ENCODE measurements around the gene LAMA1.

GRCh38 chr18:7004009-7004408 is 113.6 kb downstream of the LAMA1 start:
- TF ChIP-seq EZH2 (IDR thresholded peaks at IDR 0.05; ENCODE audit: borderline replicate concordance, low read depth, low read length, poor library complexity, severe bottlenecking) (no peak), CTCF (conservative IDR thresholded peaks at IDR 0.05; ENCODE audit: low read depth, low read length) (no peak)
